Retinal pigment epithelial cell (primary cell): Measurements from ENCODE around the gene RPS13.
"Not testable (repeated sequence)": the region's sequence is repeated elsewhere in the genome, so short reads cannot be mapped to it uniquely, and the experiment has no call there.

ENCODE experiments used
- DNase-seq: peaks from one replicate; pipeline ENCODE4 v3.0.0-alpha.2; 2010; ENCODE audit warnings: low read depth
- H3K4me3 ChIP-seq: 2 replicates; pipeline ENCODE4 v1.5.1; 2011; ENCODE audit warnings: mild to moderate bottlenecking, low read length, control low read depth, moderate library complexity
- TF ChIP-seq, protein P1 (sequence below): conservative IDR thresholded peaks from 2 replicates; pipeline ENCODE4 v1.5.1; 2011; ENCODE audit warnings: low read depth, low read length, control low read depth, inconsistent platforms

The RPS13 gene

DNA sequence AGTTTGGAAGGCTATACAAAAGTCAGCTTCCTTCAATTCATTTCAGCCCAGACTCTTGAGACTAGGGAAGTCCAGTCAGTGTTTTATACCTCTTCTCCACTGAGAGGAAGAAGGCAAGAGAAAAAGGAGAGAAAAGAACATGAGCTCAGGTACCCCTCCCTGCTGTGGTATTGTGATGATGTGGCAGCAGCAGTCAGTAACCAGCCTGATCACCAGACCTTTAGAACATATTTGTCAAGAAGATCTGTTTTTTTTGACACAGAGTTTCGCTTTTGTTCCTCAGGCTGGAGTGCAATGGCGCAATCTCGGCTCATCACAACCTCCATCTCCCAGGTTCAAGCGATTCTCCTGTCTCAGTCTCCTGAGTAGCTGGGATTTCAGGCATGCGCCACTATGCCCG is 21.2 kb upstream of the RPS13 start:
- TF ChIP-seq, protein P1, sequence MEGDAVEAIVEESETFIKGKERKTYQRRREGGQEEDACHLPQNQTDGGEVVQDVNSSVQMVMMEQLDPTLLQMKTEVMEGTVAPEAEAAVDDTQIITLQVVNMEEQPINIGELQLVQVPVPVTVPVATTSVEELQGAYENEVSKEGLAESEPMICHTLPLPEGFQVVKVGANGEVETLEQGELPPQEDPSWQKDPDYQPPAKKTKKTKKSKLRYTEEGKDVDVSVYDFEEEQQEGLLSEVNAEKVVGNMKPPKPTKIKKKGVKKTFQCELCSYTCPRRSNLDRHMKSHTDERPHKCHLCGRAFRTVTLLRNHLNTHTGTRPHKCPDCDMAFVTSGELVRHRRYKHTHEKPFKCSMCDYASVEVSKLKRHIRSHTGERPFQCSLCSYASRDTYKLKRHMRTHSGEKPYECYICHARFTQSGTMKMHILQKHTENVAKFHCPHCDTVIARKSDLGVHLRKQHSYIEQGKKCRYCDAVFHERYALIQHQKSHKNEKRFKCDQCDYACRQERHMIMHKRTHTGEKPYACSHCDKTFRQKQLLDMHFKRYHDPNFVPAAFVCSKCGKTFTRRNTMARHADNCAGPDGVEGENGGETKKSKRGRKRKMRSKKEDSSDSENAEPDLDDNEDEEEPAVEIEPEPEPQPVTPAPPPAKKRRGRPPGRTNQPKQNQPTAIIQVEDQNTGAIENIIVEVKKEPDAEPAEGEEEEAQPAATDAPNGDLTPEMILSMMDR: no peak
- no peak for DNase-seq
- H3K4me3 ChIP-seq: no peak overlapping the region

DNA sequence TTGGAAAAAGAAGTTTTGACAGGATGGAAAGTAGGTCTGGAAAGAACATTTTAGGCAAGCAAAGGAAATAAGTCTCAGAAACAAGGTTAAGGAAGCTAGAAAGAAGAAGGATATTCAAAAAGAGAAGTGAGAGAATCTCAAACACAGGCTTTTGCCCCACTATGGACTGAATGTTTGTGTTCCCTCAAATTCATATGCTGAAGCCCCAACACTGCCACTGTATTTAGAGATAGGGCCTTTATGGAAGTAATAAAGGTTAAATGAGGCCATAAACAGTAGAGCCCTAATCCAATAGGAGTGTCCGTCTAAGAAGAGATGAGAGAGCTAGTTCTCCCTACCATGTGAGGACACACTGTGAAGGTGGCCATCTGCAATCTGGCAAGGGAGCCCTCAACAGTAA is 20.6 kb upstream of the RPS13 start:
- H3K4me3 ChIP-seq: no peak overlapping the region
- DNase-seq: no peak
- TF ChIP-seq, protein P1: no peak

DNA sequence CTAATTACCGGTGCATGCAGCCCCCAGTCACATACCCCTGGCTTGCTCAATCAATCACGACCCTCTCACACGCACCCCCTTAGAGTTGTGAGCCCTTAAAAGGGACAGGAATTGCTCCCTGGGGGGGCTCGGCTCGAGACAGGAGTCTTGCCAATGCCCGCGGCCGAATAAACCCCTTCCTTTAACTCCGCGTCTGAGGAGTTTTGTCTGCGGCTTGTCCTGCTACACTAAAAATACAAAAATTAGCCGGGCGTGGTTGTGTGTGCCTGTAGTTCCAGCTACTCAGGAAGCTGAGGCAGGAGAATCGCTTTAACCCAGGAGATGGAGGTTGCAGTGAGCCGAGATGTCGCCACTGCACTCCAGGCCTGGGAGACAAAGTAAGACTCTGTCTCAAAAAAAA is 8.5 kb upstream of the RPS13 start:
- not testable (repeated sequence) for DNase-seq, H3K4me3 ChIP-seq

DNA sequence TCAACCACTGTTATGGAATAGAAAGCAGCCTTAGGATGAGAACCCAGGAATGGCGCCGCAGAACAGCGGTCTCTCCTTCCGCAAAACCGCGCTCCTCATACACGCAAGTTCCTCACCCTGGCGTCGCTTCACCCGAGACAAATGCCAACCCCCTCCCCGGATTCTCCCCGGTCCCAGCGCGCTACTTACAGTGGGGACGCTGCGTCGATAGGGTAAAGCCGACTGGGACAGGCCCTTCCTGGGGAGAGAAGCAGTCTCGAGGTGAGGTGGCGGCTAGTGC is 287 bp downstream of the RPS13 start:
- peak overlapping the region; percentile 99 for H3K4me3 ChIP-seq
- TF ChIP-seq, protein P1: no peak
- no peak for DNase-seq

DNA sequence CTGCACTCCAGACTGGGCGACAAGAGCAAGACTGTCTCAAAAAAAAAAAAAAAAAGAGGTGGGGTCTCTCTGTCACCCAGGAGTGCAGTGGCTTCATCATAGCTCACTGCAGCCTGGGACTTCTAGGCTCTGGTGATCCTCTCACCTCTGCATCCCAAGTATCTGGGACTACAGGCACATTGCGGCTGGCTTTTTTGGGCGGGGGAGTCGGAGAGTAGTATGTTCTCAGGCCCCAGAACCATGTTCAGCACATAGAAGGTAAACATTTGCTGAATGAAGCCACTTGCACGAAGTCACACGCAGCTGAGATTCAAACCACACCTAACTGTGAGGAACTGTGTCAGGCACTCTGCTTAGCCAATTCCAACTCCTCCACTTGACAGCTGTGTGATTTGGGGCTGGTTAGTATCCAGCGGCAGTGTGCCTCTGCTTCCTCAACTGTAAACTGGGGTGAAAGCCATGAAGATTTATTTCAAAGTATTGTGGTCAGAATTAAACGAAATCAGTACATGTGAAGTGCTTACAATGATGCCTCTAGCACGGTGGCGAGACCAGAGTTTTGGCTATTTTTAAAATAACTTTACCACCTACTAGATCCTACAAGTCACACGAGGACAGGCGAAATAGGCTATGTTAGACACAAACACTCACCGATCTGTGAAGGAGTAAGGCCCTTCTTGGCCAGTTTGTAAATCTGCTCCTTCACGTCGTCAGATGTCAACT is 789 bp downstream of the RPS13 start:
- TF ChIP-seq, protein P1: no peak
- peak overlapping the region; percentile 99 for H3K4me3 ChIP-seq
- no peak for DNase-seq

DNA sequence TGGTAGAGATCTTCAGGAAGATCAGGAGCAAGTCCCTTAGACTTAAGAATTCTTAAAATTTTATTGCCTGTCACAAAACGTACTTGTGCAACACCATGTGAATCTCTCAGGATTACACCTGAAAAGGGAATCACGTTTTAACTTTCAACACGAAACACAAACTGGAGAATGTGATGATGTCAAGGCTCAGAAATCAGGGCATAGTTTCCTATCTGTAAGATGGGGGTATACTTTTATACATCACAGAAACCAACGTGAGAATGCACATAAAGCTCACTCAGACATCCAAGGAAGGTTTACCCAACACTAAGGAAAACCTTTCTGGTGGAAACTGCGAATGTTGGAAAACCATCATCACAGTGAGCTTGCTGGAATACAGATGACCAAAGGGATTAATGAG is 2.0 kb downstream of the RPS13 start:
- TF ChIP-seq, protein P1: no peak
- peak overlapping the region; percentile 99 for H3K4me3 ChIP-seq
- DNase-seq: no peak

DNA sequence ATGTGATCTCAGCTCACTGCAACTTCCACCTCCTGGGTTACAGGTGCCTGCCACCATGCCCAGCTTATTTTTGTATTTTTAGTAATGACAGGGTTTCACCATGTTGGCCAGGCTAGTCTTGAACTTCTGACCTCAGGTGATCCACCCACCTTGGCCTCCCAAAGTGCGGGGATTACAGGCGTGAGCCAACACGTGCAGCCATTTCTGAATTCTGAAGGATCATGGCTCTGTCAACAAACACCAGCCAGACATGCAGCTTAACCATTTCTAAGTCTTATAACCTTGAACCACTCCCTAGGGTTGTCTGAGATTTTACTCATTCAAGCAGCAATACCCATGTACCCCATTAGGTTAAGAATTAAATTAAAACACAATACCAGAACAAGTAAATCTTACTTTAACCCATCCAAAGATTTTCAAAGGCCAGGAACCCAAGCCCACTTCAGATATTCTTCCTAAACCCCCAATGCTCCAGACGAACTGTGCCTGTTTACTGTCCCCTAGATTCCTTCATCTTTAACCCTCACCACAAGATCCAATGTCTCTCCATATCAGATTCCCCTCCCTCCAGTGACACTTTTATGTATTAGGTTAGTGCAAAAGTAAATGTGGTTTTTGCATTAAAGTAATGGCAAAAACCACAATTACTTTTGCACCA is 4.0 kb downstream of the RPS13 start:
- no peak for DNase-seq
- H3K4me3 ChIP-seq: no peak overlapping the region
- TF ChIP-seq, protein P1: no peak
